ENCODE results near the gene UMAD1.

UMAD1 gene

DNA sequence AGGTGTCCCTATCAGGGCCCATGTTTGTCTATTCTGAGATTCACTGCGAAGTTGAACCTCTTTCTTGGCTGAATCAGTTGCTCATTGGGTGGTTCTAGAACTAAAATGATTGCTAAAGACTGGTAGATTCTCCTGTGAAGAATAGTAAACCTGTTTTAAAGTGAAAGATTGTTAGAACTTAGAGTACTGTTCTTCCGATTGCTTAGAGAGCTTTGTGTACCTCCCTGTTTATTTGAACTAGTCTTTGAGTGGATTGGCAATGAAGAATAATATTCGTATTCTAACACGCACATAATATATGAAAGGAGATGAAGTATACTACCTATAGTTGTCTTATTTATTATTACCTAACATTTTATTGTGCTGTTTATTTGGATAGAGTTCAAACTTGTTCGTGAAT, 202.7 kb downstream of the UMAD1 start:
- TF ChIP-seq GATA3 (IDR thresholded peaks at IDR 0.05; ENCODE audit: low read depth, low read length), result no peak
- TF ChIP-seq GATA2 (IDR thresholded peaks at IDR 0.05; ENCODE audit: low read depth, low read length), result no peak

DNA sequence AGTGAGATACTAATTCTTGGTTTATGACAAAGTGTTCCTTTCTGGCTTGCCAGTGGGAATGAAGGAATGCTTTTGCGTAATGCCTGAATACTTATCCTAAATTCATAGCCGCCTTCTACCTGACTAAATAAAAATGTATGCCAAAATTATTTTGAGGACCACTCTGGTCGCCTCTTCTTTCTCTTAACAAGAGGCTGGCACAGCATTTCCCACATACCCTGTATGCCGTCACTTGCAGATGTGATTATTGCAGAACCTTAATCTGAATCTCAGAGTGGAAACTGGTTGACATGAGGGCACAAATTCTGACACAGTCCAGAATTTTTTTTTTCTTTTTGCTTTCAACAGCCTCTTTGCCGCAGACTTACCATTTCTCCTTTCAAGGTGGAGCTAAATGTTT, 203.4 kb downstream of the UMAD1 start:
- TF ChIP-seq GATA3 (IDR thresholded peaks at IDR 0.05; ENCODE audit: low read depth, low read length), result no peak
- TF ChIP-seq GATA2 (IDR thresholded peaks at IDR 0.05; ENCODE audit: low read depth, low read length), result no peak

DNA sequence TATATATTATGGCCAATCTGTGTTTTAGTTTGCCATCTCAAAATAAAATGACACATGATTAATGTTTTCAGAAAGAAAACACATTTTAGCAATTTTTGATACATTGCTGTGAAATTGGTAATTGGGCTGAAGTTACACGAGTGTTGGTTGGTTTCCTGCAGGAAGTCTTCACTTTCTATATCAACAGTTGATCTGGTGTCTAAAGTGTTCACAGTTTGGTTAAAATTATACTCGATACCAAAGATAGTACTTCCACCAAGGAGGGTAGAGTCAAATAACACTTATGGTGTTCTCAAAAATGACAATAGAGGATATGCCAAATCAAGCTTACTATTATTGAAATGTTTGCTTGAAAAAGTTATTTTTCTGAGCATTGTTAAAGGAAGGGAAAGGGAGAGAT, 207.7 kb downstream of the UMAD1 start:
- TF ChIP-seq GATA2 (IDR thresholded peaks at IDR 0.05; ENCODE audit: low read depth, low read length) (no peak), GATA3 (IDR thresholded peaks at IDR 0.05; ENCODE audit: low read depth, low read length) (no peak)

GRCh38 chr7:7848892-7849291, 208.3 kb downstream of the UMAD1 start:
- no peak for TF ChIP-seq GATA2 (IDR thresholded peaks at IDR 0.05; ENCODE audit: low read depth, low read length)
- TF ChIP-seq GATA3 (IDR thresholded peaks at IDR 0.05; ENCODE audit: low read depth, low read length), result no peak

DNA sequence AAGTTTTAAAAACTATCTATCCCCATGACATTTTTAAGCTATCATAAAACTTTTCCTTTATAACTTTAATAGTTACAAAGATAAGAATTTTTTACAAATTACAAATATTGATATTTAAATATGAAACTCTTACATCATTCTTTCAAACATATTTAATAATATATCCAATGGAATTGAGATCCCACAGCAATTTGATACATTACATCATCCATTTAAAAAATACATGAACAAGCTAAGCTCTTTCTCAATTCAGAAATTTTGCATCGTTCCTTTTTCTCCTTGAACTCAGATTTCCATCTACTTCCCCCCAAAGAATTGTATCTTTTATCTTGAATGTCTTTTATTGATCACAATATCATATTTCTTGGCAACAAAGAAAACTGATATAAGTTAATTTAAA, 209.6 kb downstream of the UMAD1 start:
- TF ChIP-seq GATA3 (IDR thresholded peaks at IDR 0.05; ENCODE audit: low read depth, low read length), result no peak
- no peak for TF ChIP-seq GATA2 (IDR thresholded peaks at IDR 0.05; ENCODE audit: low read depth, low read length)

- TF ChIP-seq GATA3 (IDR thresholded peaks at IDR 0.05; ENCODE audit: low read depth, low read length) (no peak), GATA2 (IDR thresholded peaks at IDR 0.05; ENCODE audit: low read depth, low read length) (no peak)
These were observed 210.8 kb downstream of the UMAD1 start for GRCh38 chr7:7851381-7851780.

DNA sequence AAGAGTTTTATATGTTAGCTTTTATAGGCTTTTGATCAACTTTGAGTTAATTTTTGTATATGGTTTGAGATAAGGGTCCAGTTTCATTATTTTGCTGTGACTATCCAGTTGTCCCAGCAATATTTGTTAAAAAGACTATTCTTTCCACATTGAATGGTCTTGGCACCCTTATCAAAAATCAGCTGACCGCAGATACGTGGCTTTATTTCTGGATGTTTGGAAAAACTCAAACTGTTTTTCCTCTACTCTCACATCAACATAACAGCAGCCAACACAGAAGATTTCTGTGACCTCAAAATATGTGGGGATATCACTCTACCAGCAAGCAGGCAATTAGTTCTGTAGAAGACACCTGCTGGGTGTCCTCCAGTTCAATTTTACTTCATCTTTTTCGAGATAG, 211.4 kb downstream of the UMAD1 start:
- no peak for TF ChIP-seq GATA3 (IDR thresholded peaks at IDR 0.05; ENCODE audit: low read depth, low read length)
- TF ChIP-seq GATA2 (IDR thresholded peaks at IDR 0.05; ENCODE audit: low read depth, low read length), result no peak

GRCh38 chr7:7857143-7857583, 216.6 kb downstream of the UMAD1 start:
- no peak for TF ChIP-seq GATA3 (IDR thresholded peaks at IDR 0.05; ENCODE audit: low read depth, low read length)
- TF ChIP-seq GATA2 (IDR thresholded peaks at IDR 0.05; ENCODE audit: low read depth, low read length), result no peak

DNA sequence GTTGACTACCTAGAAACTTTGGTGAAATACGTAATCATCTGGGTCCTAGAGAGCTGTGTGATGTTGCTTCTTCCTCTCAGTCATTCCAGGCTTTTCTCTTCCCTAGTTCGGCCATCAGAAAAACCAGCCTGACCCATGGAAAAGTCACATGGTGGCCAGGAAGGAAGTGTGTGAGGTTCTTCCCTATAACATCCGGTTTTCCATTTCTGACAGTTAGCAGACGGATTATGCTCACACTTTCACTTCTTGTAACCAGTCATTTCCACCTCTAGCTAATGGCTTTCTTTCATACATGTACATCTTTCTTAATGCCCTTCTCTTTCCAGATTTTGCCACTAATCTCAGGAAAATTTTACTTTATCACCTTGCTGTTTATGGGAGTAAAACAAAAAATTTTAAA, 218.0 kb downstream of the UMAD1 start:
- TF ChIP-seq GATA3 (IDR thresholded peaks at IDR 0.05; ENCODE audit: low read depth, low read length), result no peak

DNA sequence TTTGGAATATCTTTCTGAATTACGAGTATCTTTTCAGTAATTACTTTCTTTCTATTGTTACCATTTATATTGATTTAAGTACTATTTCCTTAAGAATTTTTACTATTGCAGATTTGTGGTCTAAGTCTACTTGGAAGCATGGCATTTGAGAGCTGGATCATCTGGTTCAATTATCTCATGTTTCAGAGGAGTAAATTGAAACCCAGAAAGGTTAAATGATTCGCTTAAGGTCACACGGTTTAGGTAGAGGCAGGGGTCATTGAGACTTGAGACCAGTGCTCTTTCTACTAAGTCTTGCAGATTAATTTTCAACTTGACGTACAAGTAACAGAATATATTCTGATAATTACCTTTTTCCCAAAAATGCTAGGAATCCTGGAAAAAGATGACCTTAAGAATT, 218.9 kb downstream of the UMAD1 start:
- TF ChIP-seq GATA2 (IDR thresholded peaks at IDR 0.05; ENCODE audit: low read depth, low read length) (no peak), GATA3 (IDR thresholded peaks at IDR 0.05; ENCODE audit: low read depth, low read length) (no peak)

GRCh38 chr7:7861211-7861633, 220.7 kb downstream of the UMAD1 start:
- TF ChIP-seq GATA3 (IDR thresholded peaks at IDR 0.05; ENCODE audit: low read depth, low read length), result no peak

- TF ChIP-seq GATA3 (IDR thresholded peaks at IDR 0.05; ENCODE audit: low read depth, low read length) (no peak), GATA2 (IDR thresholded peaks at IDR 0.05; ENCODE audit: low read depth, low read length) (no peak)
These were observed 221.8 kb downstream of the UMAD1 start for GRCh38 chr7:7862393-7862792.

DNA sequence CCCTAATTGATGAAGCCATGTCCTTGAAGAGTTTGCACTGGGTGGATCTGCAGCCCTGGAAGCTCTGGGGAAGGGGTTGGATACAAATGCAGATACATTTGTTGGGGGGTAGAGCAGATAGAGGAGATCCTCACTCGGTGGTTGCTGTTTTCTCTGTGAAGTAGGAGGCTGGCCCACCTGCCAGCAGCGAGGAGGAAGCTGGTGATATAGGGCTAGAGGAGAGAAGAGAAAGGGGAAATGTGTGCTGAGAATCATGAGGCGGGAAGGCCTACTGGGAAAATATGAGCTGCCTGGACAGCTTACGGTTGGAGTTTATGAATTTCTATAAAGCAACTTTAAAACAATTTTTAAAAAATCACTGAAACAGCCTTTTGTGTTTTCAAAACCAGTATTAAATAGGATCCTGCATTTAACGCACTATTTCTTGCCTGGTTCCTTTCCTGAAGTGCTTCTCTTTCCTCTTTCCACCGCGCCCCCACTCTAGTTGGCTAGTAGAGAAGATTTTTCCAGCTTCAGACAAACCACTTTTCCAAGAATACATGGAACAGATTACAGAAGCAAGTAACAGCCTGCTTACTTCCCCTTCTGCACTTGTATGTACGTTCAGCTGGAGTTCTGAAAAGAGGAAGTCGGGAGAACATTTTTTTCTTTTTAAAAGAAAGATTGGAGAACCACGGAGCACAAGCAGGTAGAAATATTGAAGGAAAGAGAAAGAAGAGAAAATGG, 227.5 kb downstream of the UMAD1 start:
- TF ChIP-seq GATA3 (IDR thresholded peaks at IDR 0.05; ENCODE audit: low read depth, low read length), result no peak
- no peak for TF ChIP-seq GATA2 (IDR thresholded peaks at IDR 0.05; ENCODE audit: low read depth, low read length)

GRCh38 chr7:7868572-7868899, 228.0 kb downstream of the UMAD1 start:
- TF ChIP-seq GATA3 (IDR thresholded peaks at IDR 0.05; ENCODE audit: low read depth, low read length), result no peak
- TF ChIP-seq GATA2 (IDR thresholded peaks at IDR 0.05; ENCODE audit: low read depth, low read length), result no peak

DNA sequence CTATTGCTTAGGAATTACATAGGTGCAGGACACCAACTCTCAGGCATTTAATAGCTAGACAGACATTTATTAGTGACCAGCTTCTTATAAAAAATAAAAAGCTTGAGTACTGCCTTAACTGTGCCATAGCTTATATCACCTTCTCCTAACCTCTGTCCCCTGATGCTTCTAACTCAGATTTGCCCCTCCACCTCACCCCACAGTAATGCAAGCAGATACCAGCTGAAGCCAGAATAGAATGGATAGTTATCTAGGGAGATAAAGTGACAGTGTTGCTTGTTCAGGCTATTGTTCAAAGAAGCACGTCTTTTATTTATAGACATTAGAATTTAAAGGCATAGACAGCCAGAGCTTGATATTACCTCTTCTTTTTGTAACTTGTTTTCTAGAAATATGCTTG, 228.5 kb downstream of the UMAD1 start:
- TF ChIP-seq GATA2 (IDR thresholded peaks at IDR 0.05; ENCODE audit: low read depth, low read length) (peak; percentile 39; the same call in 1 of the 2 replicates), GATA3 (IDR thresholded peaks at IDR 0.05; ENCODE audit: low read depth, low read length) (no peak)

GRCh38 chr7:7869651-7870050, 229.1 kb downstream of the UMAD1 start:
- TF ChIP-seq GATA3 (IDR thresholded peaks at IDR 0.05; ENCODE audit: low read depth, low read length) (no peak), GATA2 (IDR thresholded peaks at IDR 0.05; ENCODE audit: low read depth, low read length) (no peak)

Data from SH-SY5Y (cell line).